AG20443 (cell line): ENCODE results near the gene PILRB.
"Not testable (repeated sequence)": the region's sequence is repeated elsewhere in the genome, so short reads cannot be mapped to it uniquely, and the experiment has no call there.

Experiments used
- DNase-seq: peaks from one replicate; pipeline ENCODE4 v3.0.0; 2012; ENCODE audit warnings: low spot score, mixed read lengths

Gene PILRB

GRCh38 chr7:100356416-100357068 is 1.4 kb upstream of the PILRB start:
- DNase-seq: no peak

- no peak for DNase-seq
Measured at GRCh38 chr7:100357131-100357561, 771 bp upstream of the PILRB start.

GRCh38 chr7:100358857-100359212 is 918 bp downstream of the PILRB start:
- no peak for DNase-seq

GRCh38 chr7:100360135-100360854 is 2.4 kb downstream of the PILRB start:
- DNase-seq: no peak

GRCh38 chr7:100363098-100363497 is 5.2 kb downstream of the PILRB start:
- no peak for DNase-seq

GRCh38 chr7:100363797-100364196 is 5.9 kb downstream of the PILRB start:
- not testable (repeated sequence) for DNase-seq

GRCh38 chr7:100364480-100364879 is 6.6 kb downstream of the PILRB start:
- no peak for DNase-seq

GRCh38 chr7:100365998-100366367 is 8.1 kb downstream of the PILRB start:
- DNase-seq: not testable (repeated sequence)

- no peak for DNase-seq
Measured at GRCh38 chr7:100366411-100367250, 8.7 kb downstream of the PILRB start.

GRCh38 chr7:100367251-100367620 is 9.3 kb downstream of the PILRB start:
- DNase-seq: no peak

GRCh38 chr7:100367676-100368613 is 10.0 kb downstream of the PILRB start:
- no peak for DNase-seq

- no peak for DNase-seq
Measured at GRCh38 chr7:100369105-100369504, 11.2 kb downstream of the PILRB start.

GRCh38 chr7:100370303-100370702 is 12.4 kb downstream of the PILRB start:
- no peak for DNase-seq

GRCh38 chr7:100370746-100371145 is 12.8 kb downstream of the PILRB start:
- no peak for DNase-seq

GRCh38 chr7:100371561-100372171 is 13.7 kb downstream of the PILRB start:
- no peak for DNase-seq

- peak; percentile 62 for DNase-seq
Measured at GRCh38 chr7:100372256-100372655, 14.3 kb downstream of the PILRB start.

GRCh38 chr7:100372694-100373093 is 14.8 kb downstream of the PILRB start:
- DNase-seq: no peak

GRCh38 chr7:100373261-100373831 is 15.4 kb downstream of the PILRB start, which contains the start of gene PILRA:
Gene PILRA, plus strand, starts transcription at chr7:100373487. Its CDS starts 170 bp downstream, at chr7:100373657.
- peak; percentile 71 for DNase-seq

GRCh38 chr7:100373870-100374598 is 16.1 kb downstream of the PILRB start:
- DNase-seq: not testable (repeated sequence)

- DNase-seq: no peak
Measured at GRCh38 chr7:100374601-100375000, 16.7 kb downstream of the PILRB start.
